Mesendoderm (in vitro differentiated cells): ENCODE results near the gene MST1.

ENCODE experiments used
- DNase-seq: peaks from one replicate; pipeline ENCODE4 v3.0.0; 2013
- H2AK5ac ChIP-seq: 2 replicates; pipeline ENCODE4 v1.6.1; 2013; ENCODE audit warnings: low read length, inconsistent platforms
- H2BK120ac ChIP-seq: 2 replicates; pipeline ENCODE4 v1.6.1; 2013; ENCODE audit warnings: low read depth, mild to moderate bottlenecking, low read length, moderate library complexity, mixed read lengths
- H2BK15ac ChIP-seq: replicated peaks from 2 replicates; pipeline ENCODE4 v1.6.1; 2013; ENCODE audit warnings: low read depth, mild to moderate bottlenecking, moderate library complexity
- H2BK5ac ChIP-seq: 2 replicates; pipeline ENCODE4 v1.6.1; 2013; ENCODE audit warnings: low read length, inconsistent platforms
- H3K18ac ChIP-seq: 2 replicates; pipeline ENCODE4 v1.6.1; 2013; ENCODE audit warnings: mild to moderate bottlenecking, low read length, mixed read lengths
- H3K23ac ChIP-seq: one replicate; pipeline ENCODE4 v1.6.1; 2013; ENCODE audit warnings: low read length
- H3K27ac ChIP-seq: 2 replicates; pipeline ENCODE4 v1.5.1; 2013; ENCODE audit warnings: low read depth, mild to moderate bottlenecking, inconsistent platforms, low read length, moderate library complexity
- H3K27me3 ChIP-seq: 2 replicates; pipeline ENCODE4 v1.6.1; 2013; ENCODE audit warnings: low read length, control low read depth, mild to moderate bottlenecking, inconsistent platforms; ENCODE audit not compliant: insufficient read depth, poor library complexity
- H3K36me3 ChIP-seq: 2 replicates; pipeline ENCODE4 v1.6.1; 2013; ENCODE audit warnings: low read length, inconsistent platforms; ENCODE audit not compliant: control insufficient read depth, insufficient read depth
- H3K4ac ChIP-seq: one replicate; pipeline ENCODE4 v1.6.1; 2013; ENCODE audit warnings: low read depth, mild to moderate bottlenecking, low read length, moderate library complexity
- H3K4me1 ChIP-seq: 2 replicates; pipeline ENCODE4 v1.6.1; 2013; ENCODE audit warnings: low read depth, low read length, inconsistent platforms; ENCODE audit not compliant: control insufficient read depth
- H3K4me2 ChIP-seq: 2 replicates; pipeline ENCODE4 v1.6.1; 2013; ENCODE audit warnings: low read length
- H3K4me3 ChIP-seq: 2 replicates; pipeline ENCODE4 v1.5.1; 2013; ENCODE audit warnings: mild to moderate bottlenecking, low read length
- H3K56ac ChIP-seq: one replicate; pipeline ENCODE4 v1.6.1; 2013; ENCODE audit warnings: low read length
- H3K79me1 ChIP-seq: 2 replicates; pipeline ENCODE4 v1.6.1; 2013; ENCODE audit warnings: low read length, inconsistent platforms
- H3K79me2 ChIP-seq: 2 replicates; pipeline ENCODE4 v1.6.1; 2013; ENCODE audit warnings: mild to moderate bottlenecking, low read length; ENCODE audit not compliant: control insufficient read depth, insufficient read depth
- H3K9ac ChIP-seq: 2 replicates; pipeline ENCODE4 v1.6.1; 2013; ENCODE audit warnings: low read length, inconsistent platforms
- H4K5ac ChIP-seq: one replicate; pipeline ENCODE4 v1.6.1; 2013; ENCODE audit warnings: low read length
- H4K8ac ChIP-seq: one replicate; pipeline ENCODE4 v1.6.1; 2013; ENCODE audit warnings: low read depth, mild to moderate bottlenecking, control low read depth, low read length, moderate library complexity
- WGBS: extraction: QIAGEN DNeasy Blood & Tissue Kit; methylation state at CpG from one replicate; pipeline ENCODE4 v1.1.7; 2013; ENCODE audit warnings: low lambda C conversion rate, missing lambda C conversion rate; ENCODE audit not compliant: insufficient coverage; ENCODE audit errors: extremely low coverage; 5-methylcytosine and 5-hydroxymethylcytosine counted together

Gene MST1

GRCh38 chr3:49683162-49683561, 6.1 kb downstream of the MST1 start:
- Histone ChIP-seq H4K5ac (no peak overlapping the region), H3K56ac (no peak overlapping the region), H3K79me1 (no peaks in the 10 kb centered on the region), H3K4me1 (no peaks in the 10 kb centered on the region), H2BK15ac (no peak overlapping the region), H3K9ac (no peak overlapping the region), H2BK5ac (no peak overlapping the region), H3K4ac (no peak overlapping the region), H3K27ac (no peak overlapping the region), H3K4me3 (no peak overlapping the region), H2AK5ac (no peak overlapping the region), H2BK120ac (no peak overlapping the region), H3K27me3 (no peaks in the 10 kb centered on the region), H3K36me3 (peaks cover 18% of the 10 kb centered on the region), H3K18ac (no peak overlapping the region), H3K4me2 (no peak overlapping the region), H3K23ac (no peak overlapping the region), H4K8ac (no peak overlapping the region), H3K79me2 (no peaks in the 10 kb centered on the region)
- DNase-seq: no peak
- no CpG with 5 or more reads among the region's 6 CpGs for WGBS

- WGBS: no CpG with 5 or more reads among the region's 4 CpGs
- H4K5ac ChIP-seq: no peak overlapping the region
Measured at GRCh38 chr3:49681543-49681942, 7.7 kb downstream of the MST1 start.

GRCh38 chr3:49681232-49681522, 8.1 kb downstream of the MST1 start:
- Histone ChIP-seq H3K18ac (no peak overlapping the region), H3K9ac (no peak overlapping the region), H3K4me1 (no peaks in the 10 kb centered on the region), H3K4me3 (no peak overlapping the region), H3K56ac (no peak overlapping the region), H3K27me3 (no peaks in the 10 kb centered on the region), H3K36me3 (peaks cover 21% of the 10 kb centered on the region), H3K79me2 (no peaks in the 10 kb centered on the region), H2BK5ac (no peak overlapping the region), H4K8ac (no peak overlapping the region), H3K4ac (no peak overlapping the region), H3K79me1 (no peaks in the 10 kb centered on the region), H2AK5ac (no peak overlapping the region), H3K23ac (no peak overlapping the region), H2BK120ac (no peak overlapping the region), H3K27ac (no peak overlapping the region), H4K5ac (no peak overlapping the region), H2BK15ac (no peak overlapping the region), H3K4me2 (no peak overlapping the region)
- WGBS: no CpG with 5 or more reads among the region's 2 CpGs
- no peak for DNase-seq

More at GRCh38 chr3:49681543-49681942, 7.7 kb downstream of the MST1 start:
- Histone ChIP-seq H3K4ac (no peak overlapping the region), H3K4me1 (no peaks in the 10 kb centered on the region), H3K23ac (no peak overlapping the region), H3K56ac (no peak overlapping the region), H4K8ac (no peak overlapping the region), H3K36me3 (peaks cover 20% of the 10 kb centered on the region), H3K79me2 (no peaks in the 10 kb centered on the region), H2BK5ac (no peak overlapping the region), H3K27me3 (no peaks in the 10 kb centered on the region), H2AK5ac (no peak overlapping the region), H2BK15ac (no peak overlapping the region), H3K4me3 (no peak overlapping the region), H2BK120ac (no peak overlapping the region), H3K9ac (no peak overlapping the region), H3K79me1 (no peaks in the 10 kb centered on the region), H3K18ac (no peak overlapping the region), H3K4me2 (no peak overlapping the region), H3K27ac (no peak overlapping the region)
- no peak for DNase-seq

GRCh38 chr3:49680493-49681231, 8.6 kb downstream of the MST1 start:
- Histone ChIP-seq H3K4me3 (no peak overlapping the region), H4K8ac (no peak overlapping the region), H3K23ac (no peak overlapping the region), H3K4me2 (no peak overlapping the region), H2AK5ac (no peak overlapping the region), H3K4me1 (no peaks in the 10 kb centered on the region), H2BK120ac (no peak overlapping the region), H3K36me3 (peaks cover 21% of the 10 kb centered on the region), H3K79me2 (no peaks in the 10 kb centered on the region), H3K18ac (no peak overlapping the region), H3K4ac (no peak overlapping the region), H3K79me1 (peaks cover 3% of the 10 kb centered on the region), H3K27ac (no peak overlapping the region), H2BK15ac (no peak overlapping the region), H3K56ac (no peak overlapping the region), H3K27me3 (no peaks in the 10 kb centered on the region), H3K9ac (no peak overlapping the region), H2BK5ac (no peak overlapping the region), H4K5ac (no peak overlapping the region)
- no peak for DNase-seq
- WGBS: no CpG with 5 or more reads among the region's 7 CpGs

GRCh38 chr3:49675912-49676311, 13.4 kb downstream of the MST1 start:
- H3K4me1 ChIP-seq: peaks cover 6% of the 10 kb centered on the region
- H2AK5ac ChIP-seq: no peak overlapping the region
- no peaks in the 10 kb centered on the region for H3K27me3 ChIP-seq
- WGBS: no CpG with 5 or more reads among the region's 11 CpGs
- peaks cover 10% of the 10 kb centered on the region for H3K79me2 ChIP-seq
- H3K27ac ChIP-seq: no peak overlapping the region
- H2BK120ac ChIP-seq: no peak overlapping the region
- H3K23ac ChIP-seq: no peak overlapping the region
- no peak overlapping the region for H4K5ac ChIP-seq
- H3K4ac ChIP-seq: no peak overlapping the region
- H3K56ac ChIP-seq: no peak overlapping the region
- H3K9ac ChIP-seq: no peak overlapping the region
- H3K36me3 ChIP-seq: peaks cover 13% of the 10 kb centered on the region
- no peak overlapping the region for H2BK15ac ChIP-seq
- no peak overlapping the region for H4K8ac ChIP-seq
- H3K4me3 ChIP-seq: no peak overlapping the region
- no peak overlapping the region for H3K4me2 ChIP-seq
- no peak for DNase-seq
- peaks cover 17% of the 10 kb centered on the region for H3K79me1 ChIP-seq
- no peak overlapping the region for H3K18ac ChIP-seq
- no peak overlapping the region for H2BK5ac ChIP-seq

GRCh38 chr3:49674497-49674983, 14.7 kb downstream of the MST1 start:
- Histone ChIP-seq H3K27ac (no peak overlapping the region), H3K79me1 (peaks cover 17% of the 10 kb centered on the region), H3K79me2 (peaks cover 10% of the 10 kb centered on the region), H3K9ac (peak overlapping the region; percentile 94), H3K4me3 (peak overlapping the region; percentile 96), H3K27me3 (no peaks in the 10 kb centered on the region), H2BK15ac (no peak overlapping the region), H3K56ac (peak overlapping the region; percentile 98), H2BK5ac (no peak overlapping the region), H2BK120ac (no peak overlapping the region), H3K4ac (no peak overlapping the region), H4K5ac (no peak overlapping the region), H3K23ac (no peak overlapping the region), H3K4me1 (peaks cover 6% of the 10 kb centered on the region), H2AK5ac (no peak overlapping the region), H4K8ac (no peak overlapping the region), H3K36me3 (peaks cover 8% of the 10 kb centered on the region), H3K4me2 (peak overlapping the region; percentile 86), H3K18ac (peak overlapping the region; percentile 11)
- no peak for DNase-seq
- no CpG with 5 or more reads among the region's 34 CpGs for WGBS
